ENCODE data around the gene CUL9.

CUL9 gene

DNA sequence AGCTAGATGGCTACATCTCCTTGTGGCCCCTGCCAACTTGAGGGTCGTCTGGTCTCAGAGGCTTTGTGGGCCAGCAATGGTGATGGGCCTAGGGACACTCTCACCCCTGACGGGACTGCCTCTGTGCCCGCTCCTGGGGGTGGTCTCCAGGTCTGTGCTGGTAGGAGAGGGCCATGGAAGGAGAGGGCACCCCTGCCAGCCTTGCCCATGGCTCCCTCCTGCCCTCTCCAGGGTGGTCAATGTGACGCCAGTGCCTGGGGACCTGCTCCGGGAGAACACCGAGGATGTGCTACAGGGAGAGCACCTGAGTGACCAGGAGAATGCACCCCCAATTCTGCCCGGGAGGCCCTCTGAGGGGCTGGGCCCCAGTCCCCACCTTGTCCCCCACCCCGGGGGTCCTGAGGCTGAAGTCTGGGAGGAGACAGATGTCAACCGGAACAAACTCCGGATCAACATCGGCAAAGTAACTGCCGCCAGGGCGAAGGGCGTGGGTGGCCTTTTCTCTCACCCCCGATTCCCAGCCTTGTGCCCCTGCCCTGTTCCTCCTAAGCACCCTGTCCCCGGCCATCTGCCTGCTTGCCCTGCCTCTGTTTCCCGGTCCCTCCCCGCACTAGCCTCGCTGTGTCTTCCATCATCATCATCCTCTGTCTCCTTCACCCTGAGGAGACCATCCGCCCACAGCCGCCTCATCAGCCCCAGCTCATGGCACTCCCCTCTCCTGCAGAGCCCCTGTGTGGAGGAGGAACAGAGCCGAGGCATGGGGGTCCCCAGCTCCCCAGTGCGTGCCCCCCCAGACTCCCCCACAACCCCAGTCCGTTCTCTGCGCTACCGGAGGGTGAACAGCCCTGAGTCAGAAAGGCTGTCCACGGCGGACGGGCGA is 77.1 kb downstream of the CUL9 start:
- no peak for DNase-seq

DNA sequence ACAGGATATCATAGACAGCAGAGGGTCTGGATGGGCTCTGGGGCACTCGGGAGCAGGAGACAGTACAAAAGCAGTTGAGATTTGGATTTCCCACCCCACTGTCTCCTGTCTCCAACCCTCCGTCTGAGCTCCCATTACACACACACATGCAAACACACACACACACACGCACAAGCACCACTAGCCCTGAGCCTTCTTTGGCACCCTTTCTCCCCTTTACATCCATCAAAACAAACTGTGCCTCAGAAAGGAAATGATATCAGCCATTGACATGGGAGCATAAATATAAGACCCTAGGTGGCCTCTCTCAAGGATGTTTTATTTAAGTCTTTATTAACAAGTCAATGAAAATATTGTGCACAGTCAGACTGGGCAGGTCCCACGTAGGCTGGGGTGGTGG is 78.8 kb downstream of the CUL9 start:
- no peak for DNase-seq

DNA sequence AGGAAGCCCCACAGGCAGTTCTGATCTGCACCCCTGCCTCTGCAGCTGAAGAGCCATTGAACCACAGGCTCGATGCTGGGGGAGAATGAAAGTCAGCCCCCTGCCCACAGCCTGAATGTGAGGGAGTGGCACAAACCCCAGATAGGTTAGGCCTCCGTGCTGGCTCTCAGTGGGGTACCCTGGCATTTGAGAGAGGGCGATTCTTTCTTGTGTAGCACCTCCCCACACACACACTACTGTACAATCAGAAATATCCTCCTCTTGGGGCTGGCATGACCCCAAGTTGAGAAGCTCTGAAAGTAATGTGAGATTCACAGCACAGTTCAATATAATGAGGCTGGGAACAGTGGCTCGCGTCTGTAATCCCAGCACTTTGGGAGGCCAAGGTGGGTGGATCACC is 79.2 kb downstream of the CUL9 start:
- no peak for DNase-seq

DNA sequence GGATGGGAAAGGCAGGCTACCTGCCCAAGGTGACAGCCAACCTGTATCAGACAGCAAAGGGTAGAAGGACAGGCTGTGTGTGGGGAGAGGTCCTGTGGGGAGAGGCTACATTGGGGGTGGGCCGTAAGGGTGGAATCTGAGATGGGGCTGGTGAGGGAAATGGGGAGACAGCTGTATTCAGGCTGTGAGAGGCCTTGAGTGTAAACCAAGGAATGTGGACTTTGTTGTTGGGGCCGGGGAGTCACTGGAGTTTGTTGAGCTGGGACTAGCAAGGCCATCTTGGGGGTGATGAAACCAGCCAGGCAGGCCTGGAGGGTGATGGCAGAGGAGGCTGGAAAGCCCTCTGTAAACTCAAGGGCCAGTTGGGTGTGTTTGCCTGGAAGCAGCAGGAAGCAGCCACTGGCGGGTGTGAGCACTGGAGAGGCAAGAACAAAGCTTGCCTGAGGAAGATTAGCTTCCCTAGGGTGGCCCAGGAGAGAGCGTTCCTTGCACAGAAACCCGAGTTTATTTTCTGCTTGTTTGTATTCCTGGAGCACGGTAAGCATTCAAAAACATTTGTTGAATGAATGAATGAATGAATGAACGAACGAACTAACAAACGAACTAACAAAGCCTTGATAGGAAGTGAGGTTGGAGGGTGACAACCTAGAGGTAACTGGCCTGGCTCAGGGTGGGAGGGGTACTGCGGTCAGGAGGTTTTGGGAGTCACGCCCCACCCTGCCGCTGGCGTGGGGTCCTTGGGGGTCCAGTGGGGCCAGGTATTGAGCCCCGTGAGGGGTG is 80.2 kb downstream of the CUL9 start:
- DNase-seq = no peak

DNA sequence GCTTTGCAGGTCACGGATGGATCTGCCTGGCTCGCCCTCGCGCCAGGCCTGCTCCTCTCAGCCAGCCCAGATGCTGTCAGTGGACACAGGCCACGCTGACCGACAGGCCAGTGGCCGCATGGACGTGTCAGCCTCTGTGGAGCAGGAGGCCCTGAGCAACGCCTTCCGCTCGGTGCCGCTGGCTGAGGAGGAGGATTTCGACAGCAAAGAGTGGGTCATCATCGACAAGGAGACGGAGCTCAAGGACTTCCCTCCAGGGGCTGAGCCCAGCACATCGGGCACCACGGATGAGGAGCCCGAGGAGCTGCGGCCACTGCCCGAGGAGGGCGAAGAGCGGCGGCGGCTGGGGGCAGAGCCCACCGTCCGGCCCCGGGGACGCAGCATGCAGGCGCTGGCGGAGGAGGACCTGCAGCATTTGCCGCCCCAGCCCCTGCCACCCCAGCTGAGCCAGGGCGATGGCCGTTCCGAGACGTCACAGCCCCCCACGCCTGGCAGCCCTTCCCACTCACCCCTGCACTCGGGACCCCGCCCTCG is 80.9 kb downstream of the CUL9 start:
- no peak for DNase-seq

DNA sequence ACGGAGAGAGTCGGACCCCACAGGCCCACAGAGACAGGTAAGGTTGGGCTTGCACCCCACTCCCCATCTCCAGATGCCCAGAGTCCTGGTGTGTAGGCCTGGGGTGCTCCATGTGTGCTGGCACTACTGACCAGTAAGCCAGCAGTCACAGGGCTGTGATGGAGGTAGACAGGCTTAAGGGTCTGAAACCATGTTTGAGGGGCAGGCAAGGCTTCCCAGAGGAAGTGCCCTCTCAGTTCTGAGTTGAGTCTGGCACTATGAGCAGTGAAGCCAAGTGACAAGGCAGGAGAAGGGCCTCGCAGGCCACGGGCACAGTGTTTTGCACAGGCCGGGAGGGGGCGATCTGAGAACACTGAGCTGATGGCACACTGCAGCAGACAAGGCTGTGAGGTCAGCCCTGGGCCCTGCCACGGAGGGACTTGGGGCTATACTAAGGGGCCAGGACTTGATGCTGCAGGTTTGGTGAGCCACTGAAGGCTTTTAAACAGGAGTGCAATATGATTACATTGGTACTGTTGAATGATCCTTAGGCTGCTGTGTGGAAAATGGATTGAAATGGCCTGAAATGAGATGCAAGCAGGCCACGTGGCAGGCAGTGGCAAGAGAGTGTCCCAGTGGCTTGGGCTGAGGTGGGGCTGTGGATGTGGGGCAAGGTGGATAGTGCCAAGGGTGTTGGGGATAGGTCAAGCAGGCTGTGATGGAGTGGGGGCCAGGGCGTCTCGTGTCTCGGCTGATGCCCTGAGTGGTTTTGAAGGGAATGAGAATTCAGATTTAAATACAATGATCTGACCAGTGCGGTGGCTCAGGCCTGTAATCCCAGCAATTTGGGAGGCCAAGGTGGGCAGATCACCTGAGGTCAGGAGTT is 81.5 kb downstream of the CUL9 start:
- DNase-seq = no peak

DNA sequence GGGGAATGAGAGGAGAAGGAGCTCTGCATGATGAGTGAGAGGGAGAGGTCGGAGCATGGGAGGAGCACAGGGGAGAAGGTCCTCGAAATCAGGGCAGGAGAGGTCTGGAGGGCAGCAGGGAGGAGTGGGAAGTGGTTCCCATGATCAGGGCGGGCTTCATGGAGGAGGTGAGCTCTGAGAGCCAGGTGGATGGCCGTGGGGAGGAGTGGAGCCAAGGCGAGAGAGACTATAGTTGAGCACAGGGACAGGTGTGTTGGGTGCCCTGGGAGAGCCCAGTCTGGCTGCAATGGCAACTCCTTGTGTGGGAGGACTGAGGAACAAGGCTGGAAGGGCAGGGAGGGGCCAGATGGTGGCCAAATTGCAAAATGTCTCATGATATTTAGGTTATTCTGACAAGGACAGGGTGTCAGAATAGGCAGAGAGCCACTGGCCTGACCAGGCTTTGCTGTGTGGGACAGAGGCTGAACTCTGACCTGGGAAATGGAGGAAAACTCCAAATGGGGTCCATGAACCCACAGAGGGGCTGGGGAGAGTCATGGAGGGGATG is 82.7 kb downstream of the CUL9 start:
- no peak for DNase-seq

DNA sequence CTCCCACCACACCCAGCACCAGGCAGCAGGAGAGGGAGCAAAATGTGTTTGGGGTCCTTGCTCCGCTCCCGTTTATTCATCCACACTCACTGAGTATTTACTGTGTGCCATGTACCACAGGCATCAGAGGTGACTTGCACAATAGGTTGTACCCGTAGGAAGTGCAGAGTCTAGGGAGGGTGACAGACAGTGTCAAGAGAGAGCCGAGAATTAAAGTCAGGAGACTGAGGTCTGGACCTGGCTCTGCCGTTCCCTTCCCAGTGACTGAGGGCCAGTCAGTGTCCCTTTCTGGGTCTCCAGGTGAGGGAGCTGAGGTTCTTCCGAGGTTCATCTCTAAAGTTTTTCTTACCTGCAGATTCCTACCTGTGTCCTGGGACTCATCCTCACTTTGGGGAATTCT is 83.6 kb downstream of the CUL9 start:
- DNase-seq = no peak

DNA sequence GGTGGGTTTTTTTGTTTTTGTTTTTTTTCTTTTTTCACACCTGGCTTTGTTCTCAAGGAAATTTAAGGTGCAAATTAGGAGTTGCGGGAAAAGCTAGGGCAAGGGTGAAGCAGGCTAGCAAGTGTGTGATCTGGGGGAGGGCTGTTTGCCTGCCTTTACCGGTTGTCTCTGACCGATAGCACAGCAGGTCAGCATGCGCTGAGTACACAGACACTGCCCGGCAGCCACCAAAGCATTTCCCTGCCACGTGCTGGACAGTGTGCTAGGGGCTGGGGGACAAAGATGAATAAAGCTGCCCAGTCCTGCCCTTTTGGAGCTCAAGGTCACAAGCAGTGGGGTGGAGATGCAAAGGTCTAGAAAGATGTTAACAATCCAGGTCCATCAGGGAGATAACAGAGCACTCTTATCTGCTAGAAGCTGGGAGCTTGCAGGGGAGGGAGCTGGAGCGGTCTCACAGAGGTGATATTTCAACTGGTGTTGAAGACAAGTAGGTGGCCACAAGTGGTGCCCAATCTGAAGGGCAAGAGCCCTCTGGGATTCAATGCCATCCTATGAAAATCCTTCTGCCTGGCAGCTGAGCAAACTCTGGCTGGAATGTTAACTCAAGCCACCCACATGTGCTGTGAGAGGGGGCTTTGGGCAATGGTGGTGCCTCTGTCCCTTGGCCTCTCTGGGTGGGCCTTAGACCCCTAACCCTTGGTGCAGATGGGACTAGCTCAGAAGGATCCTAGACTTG is 85.8 kb downstream of the CUL9 start:
- no peak for DNase-seq

DNA sequence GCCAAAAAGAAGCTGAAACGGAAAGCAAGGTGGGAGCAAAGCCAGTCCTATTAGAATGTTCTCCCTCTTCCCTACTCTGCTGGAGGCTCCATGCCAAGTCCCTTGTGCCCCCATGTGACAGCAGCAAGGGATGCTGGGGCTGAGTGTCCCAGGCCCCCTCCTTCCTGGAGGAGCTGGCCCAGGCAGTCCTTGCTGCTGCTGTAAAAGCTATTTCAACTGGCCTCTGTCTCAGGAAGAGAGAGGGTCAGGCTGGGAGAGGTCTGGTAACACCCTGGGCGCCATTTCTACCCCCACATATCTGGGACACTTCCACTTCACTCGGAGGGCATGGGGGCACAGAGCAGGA is 86.3 kb downstream of the CUL9 start:
- no peak for DNase-seq

DNA sequence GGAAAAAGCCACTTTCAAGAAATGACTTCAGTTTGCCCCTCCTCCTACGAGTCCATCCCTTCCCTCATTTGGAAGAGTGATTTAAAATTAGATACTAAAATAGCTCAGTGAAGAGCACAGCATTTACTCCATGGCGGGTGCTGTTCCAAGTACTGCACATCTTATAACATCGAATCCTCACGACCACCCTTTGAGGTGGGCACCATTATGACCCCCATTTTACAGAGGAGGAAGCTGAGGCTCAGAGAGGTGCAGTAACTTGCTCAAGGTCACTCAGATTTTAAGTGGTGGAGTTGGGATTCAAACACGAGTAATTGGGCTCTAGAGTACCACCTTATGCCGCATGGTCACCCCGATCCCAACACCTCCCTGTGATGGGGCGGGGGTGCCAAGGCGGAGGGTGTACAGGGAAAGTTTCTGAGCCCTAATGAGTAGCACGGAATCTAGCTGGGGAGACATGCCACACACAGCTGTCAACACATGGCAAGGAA is 86.8 kb downstream of the CUL9 start:
- no peak for DNase-seq

DNA sequence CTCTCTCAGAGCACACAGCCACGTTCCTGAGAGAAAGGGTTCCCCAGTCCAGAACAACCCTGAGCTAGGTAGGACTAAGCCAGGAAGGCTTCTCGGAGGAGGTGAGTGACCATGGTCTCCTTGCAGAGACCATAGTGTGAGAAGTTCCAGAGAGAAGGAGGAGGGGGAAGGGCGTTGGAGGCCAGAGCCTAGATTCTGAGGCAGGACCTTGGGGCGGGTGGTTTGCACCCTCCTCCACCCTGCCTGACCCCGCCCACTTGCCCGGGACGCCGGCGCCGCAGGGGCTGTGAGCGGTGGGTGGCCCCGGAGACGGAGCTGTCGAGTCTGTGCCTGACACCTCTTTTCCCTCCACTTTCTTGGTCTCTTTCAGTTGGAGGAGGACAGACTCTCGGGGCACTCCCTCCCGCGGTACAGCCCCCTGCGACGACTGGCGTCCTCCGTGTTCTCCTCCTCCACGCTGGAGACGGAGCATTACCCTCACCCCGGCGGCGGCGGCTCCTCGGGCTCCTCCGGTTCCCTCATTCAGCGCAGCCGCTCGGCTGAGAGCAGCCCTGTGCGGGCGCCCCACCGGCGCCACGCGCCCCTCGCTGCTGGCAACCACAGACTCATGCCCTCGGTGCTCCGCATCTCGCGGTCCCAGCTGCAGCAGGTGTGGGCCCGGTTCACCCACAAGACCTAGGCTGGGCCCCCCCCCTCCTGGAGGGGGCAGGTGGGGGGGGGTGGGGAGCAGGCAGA is 87.4 kb downstream of the CUL9 start:
- DNase-seq = no peak

DNA sequence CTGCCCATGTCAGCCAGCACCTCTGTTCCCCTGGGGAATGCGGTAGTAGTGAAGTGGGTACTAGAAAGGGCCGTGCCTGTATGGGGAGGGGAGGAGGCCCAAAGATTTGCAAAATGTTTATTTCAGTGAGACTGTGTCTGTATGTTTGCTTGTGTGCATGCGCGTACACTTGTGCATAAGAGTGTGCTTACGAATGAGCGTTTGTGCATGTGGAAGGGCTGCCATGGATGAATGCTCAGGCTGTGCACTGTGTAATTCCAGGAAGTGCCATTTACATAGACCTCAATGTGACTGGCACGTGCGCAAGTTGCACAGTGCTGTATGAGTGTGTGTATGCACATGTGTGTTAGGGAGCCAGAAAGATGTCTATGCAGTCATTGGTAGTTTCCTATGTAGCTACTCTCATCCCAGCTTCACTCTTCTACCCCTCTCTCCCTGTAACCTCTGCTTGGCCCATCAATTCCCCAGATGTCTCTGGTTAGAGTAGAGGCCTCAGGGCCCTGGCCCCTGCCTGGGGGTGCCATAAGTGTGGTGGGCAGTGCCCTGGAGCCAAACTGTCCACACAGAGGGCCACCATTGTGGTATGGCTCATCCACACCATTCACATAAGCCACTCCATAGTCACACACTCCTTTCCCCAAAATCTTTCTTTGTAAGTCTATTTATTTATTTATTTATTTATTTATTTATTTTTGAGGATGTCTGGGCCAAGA is 89.3 kb downstream of the CUL9 start:
- no peak for DNase-seq

DNA sequence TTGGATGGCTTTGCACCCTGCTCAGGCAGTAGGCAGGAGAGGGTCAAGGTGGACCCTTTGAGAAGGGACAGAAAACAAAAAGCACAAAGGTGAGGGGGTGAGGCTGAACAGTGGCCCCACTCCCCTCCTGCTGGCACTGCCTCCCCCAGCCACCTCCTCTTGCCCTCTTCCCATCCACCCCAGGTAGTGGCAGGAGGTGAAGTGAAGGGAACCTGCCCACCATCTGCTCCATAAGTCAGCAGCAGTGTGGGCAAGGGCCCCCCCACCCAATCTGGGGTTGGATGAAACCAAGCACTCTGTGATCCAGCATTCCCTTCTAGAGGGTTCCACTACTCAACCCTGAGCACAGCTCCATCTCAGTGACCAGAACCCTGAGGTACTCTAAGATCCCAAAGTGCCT is 89.9 kb downstream of the CUL9 start:
- no peak for DNase-seq

DNA sequence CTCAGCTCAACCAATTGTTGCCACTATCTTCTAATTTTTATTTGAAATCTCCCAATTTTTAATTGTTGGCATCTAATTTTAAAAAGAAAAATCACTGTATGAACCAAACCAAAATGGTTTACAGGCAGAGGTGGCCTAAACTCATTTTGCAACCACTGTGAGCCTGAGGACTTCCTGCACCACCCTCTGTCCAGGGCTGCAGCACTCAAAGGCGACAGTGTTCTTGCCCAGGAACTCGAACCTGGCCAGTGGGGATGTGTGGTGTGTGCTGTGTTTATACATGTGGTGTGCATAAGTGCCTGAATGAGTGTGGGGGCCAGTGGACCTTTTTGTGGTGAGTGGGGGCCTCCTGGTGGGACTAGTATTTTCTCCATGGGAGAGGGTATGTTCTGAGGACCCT is 91.7 kb downstream of the CUL9 start:
- DNase-seq = no peak
